Measurements from ENCODE around the gene RHEB.
A peak's percentile ranks its signal among the peaks of the same experiment; 100 is the strongest.

Gene RHEB

GRCh38 chr7:151529842-151530241 lies 10.1 kb upstream of the RHEB start:
- no peak for DNase-seq (ENCODE audit: low read depth in 3 of 3, low spot score in 1 of 3)

DNA sequence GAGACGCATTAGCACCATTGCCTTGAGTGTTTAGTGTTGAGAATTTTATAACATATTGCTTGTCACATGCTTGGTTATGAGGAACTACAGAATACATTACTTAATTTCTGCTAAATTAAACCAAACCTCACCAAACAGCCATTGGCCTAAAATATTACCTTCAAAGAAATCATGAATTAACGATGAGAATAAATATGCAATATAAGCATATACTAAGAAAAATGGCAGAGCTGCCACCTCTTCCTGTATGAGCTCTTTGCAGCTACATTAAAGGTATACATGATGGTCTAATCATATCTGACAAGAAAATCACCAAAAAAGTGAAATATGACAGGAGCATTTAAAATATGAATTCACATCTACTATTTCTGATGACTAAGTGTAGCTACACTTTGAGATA lies 5.2 kb upstream of the RHEB start:
- no peak for DNase-seq (ENCODE audit: low read depth in 3 of 3, low spot score in 1 of 3)

- no peak for DNase-seq (ENCODE audit: low read depth in 3 of 3, low spot score in 1 of 3)
Measured at GRCh38 chr7:151524331-151524730, 4.6 kb upstream of the RHEB start.

- DNase-seq (ENCODE audit: low read depth in 3 of 3, low spot score in 1 of 3): peak in 1 of 3 donors; percentile 32
Measured at GRCh38 chr7:151520419-151521261, 945 bp upstream of the RHEB start.

GRCh38 chr7:151518947-151519764 lies 539 bp downstream of the RHEB start:
- peak in 2 of 3 donors; percentile 39 to 45 for DNase-seq (ENCODE audit: low read depth in 3 of 3, low spot score in 1 of 3)

DNA sequence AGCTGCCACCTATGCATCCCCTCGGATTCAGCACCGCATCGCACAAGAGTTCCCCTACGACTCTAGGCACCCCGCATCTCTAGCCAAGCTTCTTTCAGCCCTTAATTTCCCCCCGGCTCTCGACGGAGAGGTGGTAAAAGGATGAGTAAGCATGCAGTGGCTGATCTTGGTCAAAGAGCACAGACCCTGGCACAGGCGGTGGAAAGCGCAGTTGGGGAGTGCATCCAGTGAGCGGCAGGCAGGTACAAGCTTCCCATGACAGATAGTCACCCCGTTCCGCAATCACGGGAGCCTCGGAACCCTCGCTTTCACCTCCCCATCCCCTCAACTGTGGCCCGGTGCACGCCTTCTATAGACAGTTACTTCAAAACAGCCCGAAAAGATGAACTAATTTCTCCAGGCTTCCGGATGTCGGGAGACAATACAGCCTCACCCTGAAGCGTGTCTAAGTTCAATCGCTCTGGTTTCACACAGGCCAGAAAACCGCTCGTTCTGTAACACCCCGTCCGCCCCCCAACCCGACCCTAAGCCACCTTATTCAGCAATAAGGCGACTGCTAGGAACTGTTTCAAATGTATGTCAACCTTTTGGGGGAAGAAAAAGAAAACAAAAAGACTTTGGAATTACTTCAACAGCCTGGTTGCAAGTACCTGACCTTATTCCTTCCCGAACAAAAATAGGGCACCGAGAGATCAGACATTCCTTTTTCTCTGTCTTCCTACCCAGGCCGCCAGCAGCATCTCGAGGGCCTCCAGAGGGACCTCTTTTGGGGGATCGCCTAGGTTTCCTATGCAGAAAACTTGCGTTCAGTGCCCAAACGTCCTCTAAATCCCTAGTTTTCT lies 1.4 kb downstream of the RHEB start:
- DNase-seq (ENCODE audit: low read depth in 3 of 3, low spot score in 1 of 3): peak in 2 of 3 donors; percentile 24 to 28

GRCh38 chr7:151517601-151518104 lies 2.0 kb downstream of the RHEB start:
- DNase-seq (ENCODE audit: low read depth in 3 of 3, low spot score in 1 of 3): no peak

DNA sequence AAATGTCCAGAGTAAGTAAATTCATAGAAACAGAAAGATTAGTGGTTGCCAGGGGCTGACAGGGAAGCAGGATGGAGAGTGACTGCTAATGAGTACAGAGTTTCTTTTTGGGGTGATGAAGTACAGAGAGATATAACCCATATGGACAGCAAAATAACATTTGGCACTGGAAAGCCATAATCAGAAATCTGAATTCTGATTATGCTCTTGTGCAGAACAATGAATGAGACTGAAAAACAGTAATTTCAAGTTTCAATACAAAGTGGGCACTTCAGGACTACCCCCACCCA lies 4.5 kb downstream of the RHEB start:
- DNase-seq (ENCODE audit: low read depth in 3 of 3, low spot score in 1 of 3): no peak

DNA sequence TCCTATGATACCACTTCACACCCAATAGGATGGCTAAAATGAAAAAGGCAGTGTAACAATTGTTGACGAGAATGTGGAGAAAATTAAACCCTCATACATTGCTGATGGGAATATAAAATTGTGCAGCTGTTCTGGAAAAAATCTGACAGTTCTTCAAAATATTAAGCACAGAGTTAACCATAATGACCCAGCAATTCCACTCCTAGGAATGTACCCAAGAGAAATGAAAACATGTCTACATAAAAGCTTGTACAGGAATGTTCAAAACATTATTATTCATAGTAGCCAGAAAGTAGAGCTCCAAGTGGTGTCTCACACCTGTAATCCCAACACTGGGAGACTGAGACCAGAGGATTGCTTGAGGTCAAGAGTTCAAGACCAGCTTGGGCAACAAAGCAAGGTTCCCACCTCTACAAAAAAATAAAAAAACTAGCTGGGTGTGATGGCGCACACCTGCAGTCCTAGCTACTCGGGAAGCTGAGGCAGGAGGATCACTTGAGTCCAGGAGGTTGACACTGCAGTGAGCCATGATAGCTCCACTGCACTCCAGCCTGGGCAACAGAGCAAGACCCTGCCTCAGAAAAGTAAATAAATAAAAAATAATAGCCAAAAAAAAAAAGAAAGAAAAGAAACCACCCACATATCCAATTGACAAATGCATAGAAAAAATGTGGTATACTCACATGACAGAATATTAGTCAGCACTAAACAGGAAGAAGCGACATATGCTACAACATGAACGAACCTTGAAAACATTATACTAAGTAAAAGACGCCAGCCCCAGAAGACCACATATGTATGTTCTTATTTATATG lies 5.0 kb downstream of the RHEB start:
- no peak for DNase-seq (ENCODE audit: low read depth in 3 of 3, low spot score in 1 of 3)

DNA sequence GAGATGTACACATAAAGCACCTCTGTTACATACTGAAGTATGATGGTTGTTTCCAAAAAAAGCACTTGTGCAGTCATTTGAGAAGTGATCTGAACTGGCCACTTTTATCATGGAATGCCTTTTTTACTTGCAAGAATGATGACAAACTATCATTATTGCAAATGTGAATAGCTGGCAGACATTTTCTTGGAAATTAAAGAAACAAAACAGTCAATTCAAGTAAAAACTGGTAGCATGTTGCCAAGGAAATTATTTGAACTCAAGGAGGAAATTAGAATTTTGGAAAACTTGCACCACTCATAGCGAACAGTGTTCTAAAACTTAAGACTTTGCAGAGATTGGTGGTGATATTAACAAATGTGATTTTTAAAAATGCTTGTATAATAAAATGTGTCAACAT lies 6.6 kb downstream of the RHEB start:
- DNase-seq (ENCODE audit: low read depth in 3 of 3, low spot score in 1 of 3): no peak

- no peak for DNase-seq (ENCODE audit: low read depth in 3 of 3, low spot score in 1 of 3)
Measured at GRCh38 chr7:151512353-151512752, 7.3 kb downstream of the RHEB start.

DNA sequence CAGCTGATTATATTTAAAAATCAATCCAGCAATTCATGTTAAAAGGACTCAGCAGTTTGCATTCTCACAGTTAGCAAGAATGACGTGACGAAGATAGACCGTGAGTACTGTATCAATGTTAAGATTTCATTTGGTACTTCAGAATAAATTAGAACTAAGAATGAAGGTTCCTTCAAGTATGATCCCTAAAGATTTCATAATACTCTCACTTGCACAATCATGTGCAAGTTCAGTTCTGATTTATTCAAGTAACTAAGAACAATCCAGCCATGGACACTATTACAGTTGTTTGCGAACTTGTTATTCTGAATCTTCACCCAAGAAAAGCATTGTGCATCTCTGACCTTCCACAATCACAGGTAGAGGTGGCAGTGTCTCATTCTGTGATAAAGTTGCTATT lies 7.7 kb downstream of the RHEB start:
- DNase-seq (ENCODE audit: low read depth in 3 of 3, low spot score in 1 of 3): no peak

GRCh38 chr7:151511270-151511669 lies 8.4 kb downstream of the RHEB start:
- no peak for DNase-seq (ENCODE audit: low read depth in 3 of 3, low spot score in 1 of 3)

DNA sequence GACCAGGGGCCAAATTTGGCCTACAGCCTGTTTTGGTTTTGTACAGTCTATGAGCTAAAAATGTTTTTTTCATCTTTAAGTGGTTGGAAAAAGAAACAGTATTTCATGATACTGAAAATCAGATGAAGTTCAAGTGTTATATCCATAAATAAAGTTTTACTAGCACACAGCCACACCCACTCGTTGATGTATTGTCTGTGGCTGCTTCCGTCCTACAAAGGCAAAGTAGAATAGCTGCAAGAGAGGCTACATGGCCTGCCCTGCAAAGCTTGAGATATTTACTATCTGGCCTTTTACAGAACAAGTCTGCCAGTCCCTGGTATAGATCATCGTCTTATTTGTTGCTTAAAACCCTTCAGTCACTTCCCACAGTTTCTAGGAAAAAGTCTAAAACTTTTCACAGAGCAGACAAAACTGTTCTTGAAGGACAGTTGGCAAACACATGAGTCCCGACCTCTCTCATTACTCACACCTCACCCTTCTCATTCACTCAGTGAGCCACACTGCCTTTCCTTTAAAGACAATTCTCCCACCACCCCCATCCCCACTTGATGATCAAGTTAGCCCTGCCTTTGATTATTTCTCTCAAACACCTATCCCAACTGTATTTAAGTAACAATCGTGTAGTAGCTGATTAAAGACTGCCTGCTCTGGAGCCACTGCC lies 9.9 kb downstream of the RHEB start:
- no peak for DNase-seq (ENCODE audit: low read depth in 3 of 3, low spot score in 1 of 3)

- DNase-seq (ENCODE audit: low read depth in 3 of 3, low spot score in 1 of 3): no peak
Measured at GRCh38 chr7:151508991-151509390, 10.7 kb downstream of the RHEB start.

GRCh38 chr7:151507806-151508205 lies 11.9 kb downstream of the RHEB start:
- no peak for DNase-seq (ENCODE audit: low read depth in 3 of 3, low spot score in 1 of 3)

DNA sequence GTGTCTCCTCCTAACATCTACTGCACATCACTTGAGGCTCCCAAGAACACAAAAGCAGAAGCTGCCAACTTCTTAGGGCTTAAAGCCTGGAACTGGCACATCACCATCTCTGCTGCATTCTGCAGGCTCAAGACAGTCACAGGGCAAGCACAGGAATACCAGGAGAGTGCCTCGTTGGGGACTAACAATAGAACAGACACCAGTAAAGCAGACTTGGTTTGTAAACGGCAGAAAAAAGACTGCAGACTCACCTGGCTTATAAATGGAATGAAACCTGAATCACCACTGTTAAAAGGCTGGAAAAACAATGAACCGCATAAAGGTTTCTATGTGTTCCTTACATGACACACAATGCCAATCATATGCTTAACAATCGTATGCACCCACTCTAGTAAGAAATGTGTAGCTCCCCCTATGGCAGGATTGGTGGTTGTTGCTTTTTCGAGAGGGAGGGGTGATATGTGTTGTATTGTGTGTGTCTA lies 12.8 kb downstream of the RHEB start:
- no peak for DNase-seq (ENCODE audit: low read depth in 3 of 3, low spot score in 1 of 3)

DNA sequence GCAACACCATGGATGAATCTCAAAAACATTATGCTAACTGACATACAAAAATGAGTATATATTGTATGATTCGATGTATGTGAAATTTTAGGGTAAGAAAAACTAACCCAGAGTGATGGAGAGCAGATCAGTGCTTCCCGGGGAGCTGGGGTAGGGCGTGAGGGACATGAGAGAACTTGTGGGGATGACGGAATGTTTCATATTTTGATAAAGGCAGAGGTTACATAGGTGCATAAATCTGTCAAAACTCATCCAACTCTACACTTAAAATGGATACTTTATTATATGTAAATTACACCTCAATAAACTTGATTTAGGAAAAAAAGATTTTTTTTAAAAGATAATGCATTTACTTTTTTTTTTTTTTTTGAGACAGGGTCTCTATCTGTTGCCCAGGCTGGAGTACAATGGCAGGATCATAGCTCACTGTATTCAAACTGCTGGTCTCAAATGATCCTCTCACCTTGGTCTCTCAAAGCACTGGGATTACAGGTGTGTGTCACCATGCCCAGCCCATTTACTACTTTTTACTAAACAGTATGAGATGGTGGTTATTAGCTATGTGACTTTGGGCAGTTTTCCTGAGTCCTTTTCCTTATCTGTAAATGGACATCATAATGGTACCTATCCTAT lies 13.7 kb downstream of the RHEB start:
- DNase-seq (ENCODE audit: low read depth in 3 of 3, low spot score in 1 of 3): no peak

- DNase-seq (ENCODE audit: low read depth in 3 of 3, low spot score in 1 of 3): no peak
Measured at GRCh38 chr7:151505433-151505832, 14.3 kb downstream of the RHEB start.
